Hippocampal formation (tissue), 2 donors: ENCODE data around the gene TBC1D10B.
"Not testable (repeated sequence)": the region's sequence is repeated elsewhere in the genome, so short reads cannot be mapped to it uniquely, and the experiment has no call there.

Experiments used
- DNase-seq, 2 donors: peaks; one replicate each; lab custom pipeline; 2025; lab: John Stamatoyannopoulos, UW

TBC1D10B gene

GRCh38 chr16:30335028-30335597, 35.2 kb downstream of the TBC1D10B start:
- peak; percentile 68 to 70 for DNase-seq

- DNase-seq = peak in 1 of 2 donors; percentile 32
Observed at GRCh38 chr16:30334473-30334989, 35.8 kb downstream of the TBC1D10B start.

GRCh38 chr16:30324220-30324619, 46.1 kb downstream of the TBC1D10B start:
- DNase-seq = not testable (repeated sequence)

GRCh38 chr16:30318647-30319046, 51.6 kb downstream of the TBC1D10B start:
- DNase-seq = not testable (repeated sequence)

GRCh38 chr16:30310937-30311336, 59.4 kb downstream of the TBC1D10B start:
- not testable (repeated sequence) for DNase-seq

- not testable (repeated sequence) for DNase-seq
Observed at GRCh38 chr16:30309255-30309654, 61.0 kb downstream of the TBC1D10B start.
